A673 (cell line): Measurements from ENCODE around the gene HLA-DMA. TPM values are rescaled to one million over a fixed set of nuclear protein-coding genes. Genes with fewer than 3 reads are reported as not detected.

Experiments
- BruUV-seq: library from RNA; stranded (reverse); fragments of 400-500 nt; replicated peaks from 2 replicates; lab custom pipeline; 2021; lab: Mats Ljungman, UMichigan
- CTCF ChIA-PET: fragments of 300-600 bp; sonication (Branson Sonifier 250); formaldehyde crosslinking; loops from one replicate; lab custom pipeline; 2022; ENCODE audit warnings: antibody characterized with exemption; lab: Charles Lee
- POLR2A ChIA-PET: fragments of 300-600 bp; sonication (Branson Sonifier 250); formaldehyde crosslinking; loops from one replicate; lab custom pipeline; 2022; ENCODE audit warnings: antibody characterized with exemption; ENCODE audit not compliant: low non-redundant PET; lab: Charles Lee
- DNase-seq: peaks from one replicate; pipeline ENCODE4 v3.0.0-alpha.2; 2015; ENCODE audit warnings: low spot score
- H3K27ac ChIP-seq: fragments of 200-600 bp; sonication (generic); 2 replicates; pipeline ENCODE4 v1.5.1; 2016; ENCODE audit warnings: mixed run types, low read depth, mild to moderate bottlenecking, mixed read lengths, antibody characterized with exemption, low read length; ENCODE audit not compliant: poor library complexity, severe bottlenecking
- H3K27me3 ChIP-seq: fragments of 200-600 bp; sonication (generic); replicated peaks from 2 replicates; pipeline ENCODE4 v1.6.1; 2017; ENCODE audit warnings: mixed run types, low read depth, mild to moderate bottlenecking, mixed read lengths, antibody characterized with exemption, low read length; ENCODE audit not compliant: insufficient read depth, poor library complexity
- H3K36me3 ChIP-seq: fragments of 200-600 bp; sonication (generic); 2 replicates; pipeline ENCODE4 v1.6.1; 2016; ENCODE audit warnings: mixed run types, mild to moderate bottlenecking, mixed read lengths, antibody characterized with exemption, low read length; ENCODE audit not compliant: insufficient read depth, poor library complexity, severe bottlenecking
- H3K4me1 ChIP-seq: fragments of 200-600 bp; sonication (generic); 2 replicates; pipeline ENCODE4 v1.6.1; 2017; ENCODE audit warnings: mixed run types, mild to moderate bottlenecking, mixed read lengths, antibody characterized with exemption, low read length; ENCODE audit not compliant: insufficient read depth, poor library complexity, severe bottlenecking
- H3K4me3 ChIP-seq: fragments of 200-600 bp; sonication (generic); 2 replicates; pipeline ENCODE4 v1.5.1; 2016; ENCODE audit warnings: low read depth, mixed run types, mild to moderate bottlenecking, mixed read lengths, low read length; ENCODE audit not compliant: poor library complexity, severe bottlenecking
- H3K9me3 ChIP-seq: fragments of 200-600 bp; sonication (generic); 2 replicates; pipeline ENCODE4 v1.6.1; 2016; ENCODE audit warnings: mixed run types, low read depth, mild to moderate bottlenecking, mixed read lengths, antibody characterized with exemption, low read length; ENCODE audit not compliant: poor library complexity, severe bottlenecking
- CTCF ChIP-seq: fragments of 300-800, 200-600 bp; sonication (generic); conservative IDR thresholded peaks from 2 replicates; pipeline ENCODE4 v1.5.1; 2017; ENCODE audit warnings: low read depth, mild to moderate bottlenecking, antibody characterized with exemption, low read length, moderate library complexity, mixed read lengths
- EZH2 ChIP-seq: fragments of 200-600 bp; sonication (generic); IDR thresholded peaks from 2 replicates; pipeline ENCODE4 v1.6.1; 2017; ENCODE audit warnings: borderline replicate concordance, low read depth, mild to moderate bottlenecking, mixed read lengths, antibody characterized with exemption, low read length; ENCODE audit not compliant: poor library complexity, severe bottlenecking
- intact Hi-C: fragments of 100-400 bp; cut with micrococcal nuclease; formaldehyde crosslinking; loops from one replicate; pipeline ENCODE4 v1.10.0; 2022; ENCODE audit not compliant: unreplicated experiment
- total RNA-seq: library from RNA; stranded (reverse); gene quantifications from 2 replicates; pipeline ENCODE4 v1.2.3, GENCODE V29; 2021

The HLA-DMA gene
- total RNA-seq, 1 experiment from 2014 or later: 1.4 TPM

GRCh38 chr6:32989368-32989767, 36.5 kb upstream of the HLA-DMA start:
- Histone ChIP-seq H3K4me1 (no peaks in the 10 kb centered on the region), H3K27ac (no peak overlapping the region), H3K27me3 (peaks cover 6% of the 10 kb centered on the region), H3K4me3 (no peak overlapping the region), H3K36me3 (no peaks in the 10 kb centered on the region), H3K9me3 (no peaks in the 10 kb centered on the region)
- no peak for DNase-seq
- intact Hi-C loops: no loop called here
- POLR2A ChIA-PET: no interaction called here
- TF ChIP-seq EZH2: no peak
- no peak for TF ChIP-seq CTCF
- CTCF ChIA-PET: interaction anchor here (0.6 kb wide), 1 partner anchor 529 kb away, joined by 5 read pairs; no protein-coding TSS in a partner anchor
- BruUV-seq: no TSS peak

GRCh38 chr6:32984622-32985389, 31.9 kb upstream of the HLA-DMA start:
- ChIA-PET POLR2A (interaction anchor here (0.6 to 2.2 kb wide), 4 partner anchors 13 to 74 kb away, joined by 3 to 22 read pairs (median 3); no protein-coding TSS in a partner anchor), CTCF (interaction anchor here (0.5 to 2.5 kb wide), 18 partner anchors 11 to 264 kb away, joined by 3 to 61 read pairs (median 6); partner anchors contain the start of genes HLA-DOA, PSMB9, TAP1 and TAP2)
- Histone ChIP-seq H3K27ac (no peak overlapping the region), H3K27me3 (no peaks in the 10 kb centered on the region), H3K4me3 (no peak overlapping the region), H3K36me3 (peaks cover 20% of the 10 kb centered on the region), H3K4me1 (no peaks in the 10 kb centered on the region), H3K9me3 (no peaks in the 10 kb centered on the region)
- no TSS peak for BruUV-seq
- TF ChIP-seq EZH2: no peak
- TF ChIP-seq CTCF: peak; percentile 91
- intact Hi-C loops: loop anchor here (1.0 kb wide), 2 partner anchors 52 to 100 kb away; no protein-coding TSS in a partner anchor
- peak; percentile 90 for DNase-seq

- Histone ChIP-seq H3K27ac (no peak overlapping the region), H3K4me3 (no peak overlapping the region), H3K27me3 (no peaks in the 10 kb centered on the region), H3K36me3 (peaks cover 27% of the 10 kb centered on the region), H3K9me3 (no peaks in the 10 kb centered on the region), H3K4me1 (no peaks in the 10 kb centered on the region)
- no TSS peak for BruUV-seq
- no peak for TF ChIP-seq CTCF
- TF ChIP-seq EZH2: no peak
- CTCF ChIA-PET: interaction anchor here (0.5 to 2.5 kb wide), 19 partner anchors 10 to 264 kb away, joined by 3 to 61 read pairs (median 5); partner anchors contain the start of genes HLA-DOA, PSMB9, TAP1 and TAP2
- intact Hi-C loops: loop anchor here (1.0 kb wide), 1 partner anchor 51 kb away; no protein-coding TSS in a partner anchor
- no peak for DNase-seq
- POLR2A ChIA-PET: interaction anchor here (0.7 to 2.2 kb wide), 3 partner anchors 12 to 50 kb away, joined by 3 to 22 read pairs (median 3); no protein-coding TSS in a partner anchor
Measured at GRCh38 chr6:32983964-32984621, 31.2 kb upstream of the HLA-DMA start.
